ENCODE data around the gene SAMD8.

DNA sequence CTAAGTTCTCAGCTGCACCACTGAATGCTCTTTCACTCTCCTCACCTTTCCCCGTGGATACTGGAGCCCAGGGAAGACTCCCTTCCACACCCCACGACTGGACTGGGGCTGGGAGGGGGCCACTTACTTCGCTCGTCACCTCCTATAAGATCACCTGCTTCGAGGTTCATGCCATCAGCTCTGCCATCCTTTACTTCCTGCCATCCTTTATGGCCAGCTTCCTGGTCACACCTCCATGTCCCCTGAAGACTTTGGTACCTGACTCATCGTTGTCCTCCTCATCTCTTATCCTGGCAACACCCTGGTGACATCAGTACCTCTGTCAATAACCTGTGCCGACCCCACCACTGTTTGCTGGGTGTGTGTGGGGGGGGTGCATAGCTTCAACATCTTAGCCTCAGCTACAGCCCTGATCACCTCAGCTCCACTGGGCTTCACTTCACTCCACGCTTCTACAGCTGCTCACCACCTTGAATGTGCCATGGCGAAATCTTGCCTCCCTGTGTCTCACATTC is 90.4 kb downstream of the SAMD8 start:
- TF ChIP-seq, protein P1, sequence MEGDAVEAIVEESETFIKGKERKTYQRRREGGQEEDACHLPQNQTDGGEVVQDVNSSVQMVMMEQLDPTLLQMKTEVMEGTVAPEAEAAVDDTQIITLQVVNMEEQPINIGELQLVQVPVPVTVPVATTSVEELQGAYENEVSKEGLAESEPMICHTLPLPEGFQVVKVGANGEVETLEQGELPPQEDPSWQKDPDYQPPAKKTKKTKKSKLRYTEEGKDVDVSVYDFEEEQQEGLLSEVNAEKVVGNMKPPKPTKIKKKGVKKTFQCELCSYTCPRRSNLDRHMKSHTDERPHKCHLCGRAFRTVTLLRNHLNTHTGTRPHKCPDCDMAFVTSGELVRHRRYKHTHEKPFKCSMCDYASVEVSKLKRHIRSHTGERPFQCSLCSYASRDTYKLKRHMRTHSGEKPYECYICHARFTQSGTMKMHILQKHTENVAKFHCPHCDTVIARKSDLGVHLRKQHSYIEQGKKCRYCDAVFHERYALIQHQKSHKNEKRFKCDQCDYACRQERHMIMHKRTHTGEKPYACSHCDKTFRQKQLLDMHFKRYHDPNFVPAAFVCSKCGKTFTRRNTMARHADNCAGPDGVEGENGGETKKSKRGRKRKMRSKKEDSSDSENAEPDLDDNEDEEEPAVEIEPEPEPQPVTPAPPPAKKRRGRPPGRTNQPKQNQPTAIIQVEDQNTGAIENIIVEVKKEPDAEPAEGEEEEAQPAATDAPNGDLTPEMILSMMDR (IDR thresholded peaks at IDR 0.05), result no peak
- TF ChIP-seq EZH2 (IDR thresholded peaks at IDR 0.05; ENCODE audit: borderline replicate concordance, insufficient read depth, low read depth, low read length, poor library complexity, severe bottlenecking), result no peak

All from B cell (primary cell).